ENCODE measurements around the gene SYNDIG1L. TPM values are rescaled to one million over a fixed set of nuclear protein-coding genes. Genes with fewer than 3 reads are reported as not detected.

Gene SYNDIG1L
- total and polyA plus RNA-seq, 2 of the 8 experiments (the other 6 are each of a cell fraction or from before 2014, with no cell fraction given) = 3.0 to 3.2 TPM

DNA sequence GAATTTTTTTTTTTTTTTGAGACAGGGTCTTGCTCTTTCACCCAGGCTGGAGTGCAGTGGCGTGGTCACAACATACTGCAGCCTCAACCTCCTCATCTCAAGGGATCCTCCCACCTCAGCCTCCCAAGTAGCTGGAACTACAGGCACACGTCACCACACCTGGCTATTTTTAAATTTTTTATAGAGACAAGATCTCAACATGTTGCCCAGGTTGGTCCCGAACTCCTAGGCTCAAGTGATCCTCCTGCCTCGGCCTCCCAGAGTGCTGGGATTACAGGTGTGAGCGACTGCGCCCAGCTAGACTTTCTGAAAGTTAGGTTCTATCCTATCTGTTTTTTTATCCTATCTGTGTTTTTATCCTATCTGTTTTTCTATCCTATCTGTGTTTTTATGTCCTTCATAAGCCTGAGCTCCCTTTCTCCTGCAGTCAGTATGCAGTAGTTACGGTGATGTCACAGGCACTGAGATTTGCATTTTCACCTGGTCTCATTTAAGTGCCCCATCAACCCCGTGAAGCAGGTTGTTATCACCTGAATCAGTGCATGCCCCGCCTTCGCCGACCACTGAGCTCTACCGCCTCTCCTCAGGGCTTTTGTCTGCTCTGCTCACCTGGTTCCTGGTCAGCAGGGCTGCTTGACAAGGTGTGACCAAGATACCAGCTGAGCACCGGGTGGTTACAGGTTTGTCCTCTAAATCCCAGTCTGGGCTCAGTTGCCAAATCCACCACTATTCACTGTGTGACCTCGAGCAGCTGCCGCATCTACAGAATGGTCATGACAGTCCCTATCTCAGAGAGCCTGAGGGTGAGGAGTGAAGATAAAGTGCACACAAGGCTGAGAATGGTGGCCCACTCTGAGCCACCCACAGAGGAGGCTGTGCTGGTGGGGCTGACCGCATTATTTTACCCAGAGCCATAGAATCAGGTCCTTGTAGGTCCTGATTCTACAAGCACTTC is 33.1 kb downstream of the SYNDIG1L start (continued):
- no peak for TF ChIP-seq CHD2 (IDR thresholded peaks at IDR 0.05; ENCODE audit: low read length)
- TF ChIP-seq CREB1 (IDR thresholded peaks at IDR 0.05) = no peak
- TF ChIP-seq, protein P1, sequence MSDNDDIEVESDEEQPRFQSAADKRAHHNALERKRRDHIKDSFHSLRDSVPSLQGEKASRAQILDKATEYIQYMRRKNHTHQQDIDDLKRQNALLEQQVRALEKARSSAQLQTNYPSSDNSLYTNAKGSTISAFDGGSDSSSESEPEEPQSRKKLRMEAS (IDR thresholded peaks at IDR 0.05) = no peak
- TF ChIP-seq PHF8 (conservative IDR thresholded peaks at IDR 0.05; ENCODE audit: low read depth, low read length) = no peak
- TF ChIP-seq CTBP2 (IDR thresholded peaks at IDR 0.05; ENCODE audit: borderline replicate concordance, insufficient read depth, insufficient read length, low read length) = no peak
- TF ChIP-seq KDM4A (IDR thresholded peaks at IDR 0.05; ENCODE audit: low read depth, low read length, severe bottlenecking) = no peak
- TF ChIP-seq SAP30 (IDR thresholded peaks at IDR 0.05; ENCODE audit: insufficient read depth, insufficient replicate concordance, low read length) = no peak

All from H1 (cell line).